Kidney epithelial cell (primary cell): ENCODE data around the gene HRH2. TPM values are rescaled to one million over a fixed set of nuclear protein-coding genes. Genes with fewer than 3 reads are reported as not detected.

Experiments
- DNase-seq: peaks from one replicate; pipeline ENCODE4 v3.0.0-alpha.2; 2010; ENCODE audit warnings: low read depth
- H3K27me3 ChIP-seq: 2 replicates; pipeline ENCODE4 v1.6.0; 2011; ENCODE audit warnings: low read length; ENCODE audit not compliant: control insufficient read depth, insufficient read depth
- H3K36me3 ChIP-seq: 2 replicates; pipeline ENCODE4 v1.5.1; 2011; ENCODE audit warnings: low read length; ENCODE audit not compliant: control insufficient read depth, insufficient read depth
- H3K4me3 ChIP-seq: 2 replicates; pipeline ENCODE4 v1.5.1; 2011; ENCODE audit warnings: low read depth, mild to moderate bottlenecking, control low read depth, low read length
- CTCF ChIP-seq: IDR thresholded peaks from 2 replicates; pipeline ENCODE4 v1.5.1; 2011; ENCODE audit warnings: mild to moderate bottlenecking, moderate library complexity, low read length, control low read depth, inconsistent platforms; ENCODE audit not compliant: insufficient read depth, poor library complexity, severe bottlenecking
- total RNA-seq: library from RNA; depleted of rRNA; stranded (reverse); fragments of >200 nt; gene quantifications from 2 replicates; pipeline ENCODE4 v1.2.3, GENCODE V29; 2015

Gene HRH2
- total RNA-seq, 1 donor from 2014 or later, result 2.7 TPM

DNA sequence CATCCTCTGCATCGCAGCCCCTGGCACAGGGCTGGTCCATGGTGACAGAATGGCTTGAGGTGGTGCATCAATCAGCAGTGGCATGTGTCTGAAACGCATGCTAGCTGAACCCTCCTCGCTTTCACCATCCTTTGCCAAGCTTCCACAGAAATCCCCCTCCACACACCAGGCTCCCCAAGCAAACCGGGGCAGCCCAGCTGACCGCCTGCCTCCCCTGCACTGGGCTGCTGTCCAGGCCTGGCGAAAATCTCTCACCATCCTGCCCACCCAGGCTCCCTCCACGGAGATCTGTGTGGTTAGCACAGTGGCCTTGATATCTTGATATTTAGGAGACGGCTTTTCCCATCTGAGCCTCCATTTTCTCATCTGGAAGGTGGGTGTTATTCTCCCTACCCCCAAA lies 905 bp upstream of the HRH2 start:
- peaks cover 28% of the 10 kb centered on the region for H3K27me3 ChIP-seq
- H3K4me3 ChIP-seq, result no peak overlapping the region
- DNase-seq, result no peak
- TF ChIP-seq CTCF, result no peak
- no peaks in the 10 kb centered on the region for H3K36me3 ChIP-seq

DNA sequence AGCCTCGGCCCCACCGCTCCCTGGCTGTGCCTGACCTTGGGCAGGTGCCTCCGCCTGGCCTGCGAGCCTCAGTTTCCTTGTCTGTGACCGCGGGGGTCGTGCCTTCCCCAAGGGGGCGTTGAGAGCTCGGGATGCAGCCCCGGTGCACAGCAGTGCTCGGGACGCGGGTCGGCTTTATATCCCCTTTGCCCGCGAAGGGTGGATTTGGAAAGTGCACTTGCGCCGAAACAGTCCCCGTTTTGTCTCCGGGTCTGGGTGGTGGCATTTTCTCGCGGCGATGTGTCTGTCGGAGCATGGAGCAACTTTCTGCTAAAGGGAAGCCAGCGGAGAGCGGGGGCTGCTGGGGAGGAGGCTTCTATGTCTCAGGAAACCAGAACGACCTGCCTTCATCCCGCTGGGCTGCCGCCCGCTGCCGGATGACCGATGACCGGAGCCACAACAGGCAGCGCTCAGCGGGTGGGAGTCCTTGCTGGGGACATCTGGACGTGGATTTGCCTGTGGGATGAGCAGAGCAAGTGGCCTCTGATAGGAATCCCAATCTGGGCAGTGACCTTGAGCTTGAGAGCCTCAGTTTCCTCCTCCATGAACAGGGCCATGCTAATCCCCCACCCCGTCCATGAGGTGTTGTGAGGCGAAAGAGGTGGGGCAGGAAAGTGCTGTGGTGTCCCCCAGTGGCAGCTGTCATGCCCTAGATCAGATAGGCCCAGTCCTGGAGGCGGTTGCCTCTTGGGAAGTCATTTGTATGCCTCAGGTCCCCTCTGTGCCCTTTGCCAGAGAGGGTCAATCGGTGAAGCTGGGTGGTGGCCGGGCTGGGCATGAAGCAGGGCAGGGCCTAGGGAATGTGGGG lies 651 bp downstream of the HRH2 start:
- Histone ChIP-seq H3K27me3 (peaks cover 28% of the 10 kb centered on the region), H3K4me3 (no peak overlapping the region), H3K36me3 (no peaks in the 10 kb centered on the region)
- no peak for TF ChIP-seq CTCF
- DNase-seq, result no peak

GRCh38 chr5:175659546-175660253 lies 1.8 kb downstream of the HRH2 start:
- H3K27me3 ChIP-seq, result peaks cover 28% of the 10 kb centered on the region
- no peak for TF ChIP-seq CTCF
- H3K4me3 ChIP-seq, result no peak overlapping the region
- no peak for DNase-seq
- no peaks in the 10 kb centered on the region for H3K36me3 ChIP-seq

- DNase-seq, result no peak
- no peaks in the 10 kb centered on the region for H3K36me3 ChIP-seq
- H3K4me3 ChIP-seq, result no peak overlapping the region
- TF ChIP-seq CTCF, result no peak
- peaks cover 8% of the 10 kb centered on the region for H3K27me3 ChIP-seq
These were observed 5.6 kb downstream of the HRH2 start for GRCh38 chr5:175663186-175664184.

- Histone ChIP-seq H3K36me3 (no peaks in the 10 kb centered on the region), H3K27me3 (no peaks in the 10 kb centered on the region), H3K4me3 (no peak overlapping the region)
- TF ChIP-seq CTCF, result no peak
- no peak for DNase-seq
These were observed 6.9 kb downstream of the HRH2 start for GRCh38 chr5:175664723-175665122.
